Esophagus muscularis mucosa (tissue), 4 donors: Measurements from ENCODE around the gene SBK1.

Source experiments
- EP300 ChIP-seq: sonication (generic); formaldehyde crosslinking; IDR thresholded peaks from one replicate; pipeline ENCODE4 v1.6.1; 2017; ENCODE audit warnings: antibody characterized with exemption
- POLR2A ChIP-seq: fragments of 450-650 bp; IDR thresholded peaks from one replicate; pipeline ENCODE4 v1.6.1; 2017; ENCODE audit warnings: antibody characterized with exemption, moderate library complexity, mild to moderate bottlenecking, low read depth
- POLR2AphosphoS5 ChIP-seq, 2 donors: sonication (generic); formaldehyde crosslinking; IDR thresholded peaks; one replicate each; pipeline ENCODE4 v1.6.1; 2017; ENCODE audit warnings: antibody characterized with exemption in 2 of 2
- TF ChIP-seq, protein P1 (sequence below), 3 experiments: fragments of 200-600 bp in 2 of 3; fragments of 450-650 bp in 1 of 3; sonication (generic) in 2 of 3; IDR thresholded peaks; one replicate each; pipeline ENCODE4 v1.5.1; 2017 to 2019; ENCODE audit warnings: antibody characterized with exemption in 3 of 3, mild to moderate bottlenecking in 2 of 3, moderate library complexity in 1 of 3

DNA sequence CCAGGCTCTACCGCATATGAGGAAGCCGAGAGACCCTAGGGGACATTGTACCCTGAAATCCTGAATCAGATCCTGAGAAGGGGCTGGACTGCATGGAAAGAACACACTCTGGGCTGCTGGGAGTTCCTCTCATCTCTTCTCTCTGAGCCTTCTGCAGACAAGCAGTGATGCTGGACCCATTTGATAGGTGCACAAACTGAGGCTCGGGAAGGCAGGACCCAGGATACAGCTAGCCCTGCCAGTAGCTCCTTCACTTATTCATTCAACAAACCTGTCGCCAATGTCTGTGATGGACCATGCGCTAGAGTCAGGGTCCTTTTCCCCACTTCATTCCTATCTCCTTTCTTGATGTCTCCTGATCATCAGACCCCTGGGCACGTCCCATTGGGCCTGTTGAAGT lies 1.9 kb downstream of the SBK1 start:
- TF ChIP-seq, protein P1, sequence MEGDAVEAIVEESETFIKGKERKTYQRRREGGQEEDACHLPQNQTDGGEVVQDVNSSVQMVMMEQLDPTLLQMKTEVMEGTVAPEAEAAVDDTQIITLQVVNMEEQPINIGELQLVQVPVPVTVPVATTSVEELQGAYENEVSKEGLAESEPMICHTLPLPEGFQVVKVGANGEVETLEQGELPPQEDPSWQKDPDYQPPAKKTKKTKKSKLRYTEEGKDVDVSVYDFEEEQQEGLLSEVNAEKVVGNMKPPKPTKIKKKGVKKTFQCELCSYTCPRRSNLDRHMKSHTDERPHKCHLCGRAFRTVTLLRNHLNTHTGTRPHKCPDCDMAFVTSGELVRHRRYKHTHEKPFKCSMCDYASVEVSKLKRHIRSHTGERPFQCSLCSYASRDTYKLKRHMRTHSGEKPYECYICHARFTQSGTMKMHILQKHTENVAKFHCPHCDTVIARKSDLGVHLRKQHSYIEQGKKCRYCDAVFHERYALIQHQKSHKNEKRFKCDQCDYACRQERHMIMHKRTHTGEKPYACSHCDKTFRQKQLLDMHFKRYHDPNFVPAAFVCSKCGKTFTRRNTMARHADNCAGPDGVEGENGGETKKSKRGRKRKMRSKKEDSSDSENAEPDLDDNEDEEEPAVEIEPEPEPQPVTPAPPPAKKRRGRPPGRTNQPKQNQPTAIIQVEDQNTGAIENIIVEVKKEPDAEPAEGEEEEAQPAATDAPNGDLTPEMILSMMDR (IDR thresholded peaks at IDR 0.05), result no peak
- no peak for TF ChIP-seq POLR2A
- TF ChIP-seq POLR2AphosphoS5 (IDR thresholded peaks at IDR 0.05), result no peak
- no peak for TF ChIP-seq EP300
